ENCODE data around the gene KIF26B.
"Not testable (repeated sequence)": the region's sequence is repeated elsewhere in the genome, so short reads cannot be mapped to it uniquely, and the experiment has no call there.

The KIF26B gene

GRCh38 chr1:245306628-245307410, 152.0 kb downstream of the KIF26B start:
- in situ Hi-C loops (cut with MboI; ENCODE audit: low sequenced_read_pairs): no loop called here

DNA sequence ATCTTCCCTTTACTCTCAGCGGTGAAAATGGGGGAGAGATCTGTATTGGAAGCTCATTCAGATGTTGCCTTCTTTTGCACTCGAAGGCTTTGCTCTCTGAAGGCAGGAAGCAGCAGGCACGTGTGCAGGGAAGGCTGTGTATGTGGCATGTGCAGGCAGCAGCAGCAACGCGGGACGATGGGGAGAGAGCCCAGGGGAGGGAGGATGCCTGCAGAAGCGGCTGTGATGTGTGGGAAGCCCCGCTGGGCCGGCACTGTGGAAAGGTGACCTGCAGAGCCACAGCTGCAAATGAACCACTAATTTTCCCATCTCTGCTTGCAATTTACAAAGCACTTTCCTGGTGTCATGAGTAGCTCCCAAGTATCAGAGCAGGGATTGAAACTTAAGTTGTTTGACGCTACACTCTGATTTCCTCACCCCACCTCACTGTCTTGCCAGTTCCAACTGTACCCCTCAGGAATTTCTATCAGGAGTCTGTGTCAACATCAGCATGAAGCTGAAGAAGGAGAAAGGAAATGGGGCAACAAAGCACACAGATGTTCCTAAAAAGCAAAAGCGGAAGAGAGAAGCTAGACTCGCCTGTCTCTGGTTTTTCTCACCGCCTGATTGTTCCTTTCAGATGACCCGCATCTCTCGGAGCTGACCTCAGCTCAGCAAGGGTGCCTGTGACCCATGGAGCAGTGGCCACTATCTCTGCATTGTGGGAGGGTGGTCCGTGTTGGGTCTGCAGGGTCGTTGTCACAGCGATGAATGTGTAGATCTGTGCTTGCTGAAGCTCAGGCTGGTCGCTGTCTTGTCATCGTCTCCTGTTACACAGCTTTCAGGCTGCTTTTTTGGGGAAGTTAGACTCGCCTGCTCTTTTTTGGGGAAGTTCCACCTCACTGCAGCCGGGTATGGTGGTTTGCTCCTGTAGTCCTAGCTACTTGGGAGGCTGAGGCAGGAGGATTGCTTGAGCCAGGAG, 156.1 kb downstream of the KIF26B start:
- in situ Hi-C loops (cut with MboI; ENCODE audit: low sequenced_read_pairs): no loop called here

DNA sequence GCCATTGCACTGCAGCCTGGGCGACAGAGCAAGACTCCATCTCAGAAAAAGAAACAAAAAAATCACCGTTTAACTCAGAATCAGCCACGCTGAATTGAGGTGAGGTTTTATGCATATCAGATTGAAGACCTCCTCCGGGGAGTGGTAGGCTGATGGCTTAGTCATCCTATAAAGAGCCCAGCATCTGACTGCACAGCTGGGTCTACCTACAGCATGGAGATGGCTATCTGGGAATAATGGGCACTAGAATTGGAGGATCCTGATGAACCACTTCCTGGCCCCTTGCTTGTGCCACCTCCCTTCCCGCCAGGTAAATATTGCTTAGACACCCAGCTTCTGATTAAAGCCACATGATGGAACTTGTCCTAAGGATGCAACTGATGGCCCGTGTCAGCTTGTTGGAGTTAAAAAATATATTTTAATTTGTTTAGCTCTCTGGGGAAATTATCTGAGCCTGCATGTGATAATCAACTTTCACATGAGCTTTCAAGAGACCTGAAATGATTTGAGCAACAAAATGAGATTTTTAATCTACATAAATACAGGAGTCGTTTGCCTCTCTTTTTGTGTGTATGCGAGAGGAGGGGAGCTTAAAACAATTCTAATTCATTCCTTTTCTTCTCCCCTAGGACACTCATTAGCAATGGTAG, 157.2 kb downstream of the KIF26B start:
- in situ Hi-C loops (cut with MboI; ENCODE audit: low sequenced_read_pairs): no loop called here

- in situ Hi-C loops (cut with MboI; ENCODE audit: low sequenced_read_pairs): no loop called here
Measured at GRCh38 chr1:245313576-245313975, 158.8 kb downstream of the KIF26B start.

DNA sequence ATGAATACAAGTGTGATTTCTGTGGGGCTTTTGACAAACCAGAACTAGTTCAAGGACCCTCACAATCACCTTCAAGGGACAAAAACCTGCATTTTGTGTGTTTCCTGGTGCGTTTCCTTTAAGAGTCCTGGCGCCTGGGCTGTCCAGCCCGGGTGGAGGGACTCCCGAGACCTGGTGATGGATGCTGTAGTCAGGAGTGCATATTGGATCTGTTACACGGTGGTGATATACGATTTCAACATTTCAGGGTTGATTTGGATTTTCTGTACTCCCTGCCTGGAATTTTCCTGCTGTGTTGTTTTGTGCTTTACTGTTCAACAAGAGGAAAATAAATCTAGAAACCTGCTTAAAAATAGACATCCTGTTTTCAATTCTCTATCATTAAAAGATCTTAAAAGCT, 162.0 kb downstream of the KIF26B start:
- in situ Hi-C loops (cut with MboI; ENCODE audit: low sequenced_read_pairs): no loop called here

DNA sequence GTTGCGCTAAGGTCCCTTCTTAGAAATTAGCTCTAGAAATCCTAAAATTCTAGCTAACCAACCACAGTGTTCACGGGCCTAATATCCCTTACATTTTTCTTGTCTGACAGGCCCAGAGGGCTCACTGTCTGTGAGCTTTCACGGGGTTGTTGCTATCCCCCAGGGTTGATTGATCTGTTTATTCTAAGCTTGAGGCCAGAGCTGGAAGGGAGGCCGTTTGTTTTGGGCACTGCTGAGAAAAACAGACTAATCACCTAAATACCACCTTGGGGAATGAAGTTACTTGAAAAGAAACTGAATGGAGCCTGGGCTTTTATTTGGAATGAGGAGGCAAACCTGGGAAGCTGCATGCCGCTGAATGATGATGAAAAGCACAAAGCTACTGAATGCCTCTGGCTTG, 162.4 kb downstream of the KIF26B start:
- in situ Hi-C loops (cut with MboI; ENCODE audit: low sequenced_read_pairs): no loop called here

DNA sequence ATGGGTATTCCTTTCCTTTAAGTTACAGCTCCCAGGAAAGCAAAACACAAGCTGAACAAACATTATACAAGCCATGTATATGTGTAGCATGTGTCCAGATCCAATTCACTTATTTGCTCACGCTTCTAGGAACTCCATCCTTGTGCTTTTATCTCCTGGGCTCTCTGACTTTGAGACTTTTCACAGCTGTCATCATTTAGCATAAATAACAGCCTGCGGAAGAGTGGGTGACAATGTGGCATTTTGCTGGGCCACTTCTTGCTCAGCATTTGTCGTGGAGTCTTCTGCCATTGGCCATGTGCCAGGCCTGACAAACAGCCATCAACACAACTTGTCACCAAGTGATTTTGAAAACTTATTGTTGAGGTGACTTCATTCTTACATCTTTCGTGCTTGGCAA, 164.3 kb downstream of the KIF26B start:
- in situ Hi-C loops (cut with MboI; ENCODE audit: low sequenced_read_pairs): no loop called here

GRCh38 chr1:245322673-245323072, 167.9 kb downstream of the KIF26B start:
- in situ Hi-C loops (cut with MboI; ENCODE audit: low sequenced_read_pairs): no loop called here

DNA sequence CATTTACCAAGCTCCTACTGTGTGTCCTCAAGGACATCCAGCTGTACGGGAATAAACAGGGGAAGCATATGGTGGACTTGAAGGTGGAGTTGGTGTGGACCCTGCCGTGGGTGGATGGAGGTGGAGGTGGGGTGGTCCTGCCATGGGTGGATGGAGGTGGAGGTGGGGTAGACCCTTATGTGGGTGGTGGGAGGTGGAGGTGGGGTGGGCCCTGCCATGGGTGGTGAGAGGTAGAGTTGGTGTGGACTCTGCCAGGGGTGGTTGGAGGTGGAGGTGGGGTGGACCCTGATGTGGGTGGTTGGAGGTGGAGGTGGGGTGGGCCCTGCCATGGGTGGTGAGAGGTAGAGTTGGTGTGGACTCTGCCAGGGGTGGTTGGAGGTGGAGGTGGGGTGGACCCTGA, 169.0 kb downstream of the KIF26B start:
- in situ Hi-C loops (cut with MboI; ENCODE audit: low sequenced_read_pairs): not testable (repeated sequence)

DNA sequence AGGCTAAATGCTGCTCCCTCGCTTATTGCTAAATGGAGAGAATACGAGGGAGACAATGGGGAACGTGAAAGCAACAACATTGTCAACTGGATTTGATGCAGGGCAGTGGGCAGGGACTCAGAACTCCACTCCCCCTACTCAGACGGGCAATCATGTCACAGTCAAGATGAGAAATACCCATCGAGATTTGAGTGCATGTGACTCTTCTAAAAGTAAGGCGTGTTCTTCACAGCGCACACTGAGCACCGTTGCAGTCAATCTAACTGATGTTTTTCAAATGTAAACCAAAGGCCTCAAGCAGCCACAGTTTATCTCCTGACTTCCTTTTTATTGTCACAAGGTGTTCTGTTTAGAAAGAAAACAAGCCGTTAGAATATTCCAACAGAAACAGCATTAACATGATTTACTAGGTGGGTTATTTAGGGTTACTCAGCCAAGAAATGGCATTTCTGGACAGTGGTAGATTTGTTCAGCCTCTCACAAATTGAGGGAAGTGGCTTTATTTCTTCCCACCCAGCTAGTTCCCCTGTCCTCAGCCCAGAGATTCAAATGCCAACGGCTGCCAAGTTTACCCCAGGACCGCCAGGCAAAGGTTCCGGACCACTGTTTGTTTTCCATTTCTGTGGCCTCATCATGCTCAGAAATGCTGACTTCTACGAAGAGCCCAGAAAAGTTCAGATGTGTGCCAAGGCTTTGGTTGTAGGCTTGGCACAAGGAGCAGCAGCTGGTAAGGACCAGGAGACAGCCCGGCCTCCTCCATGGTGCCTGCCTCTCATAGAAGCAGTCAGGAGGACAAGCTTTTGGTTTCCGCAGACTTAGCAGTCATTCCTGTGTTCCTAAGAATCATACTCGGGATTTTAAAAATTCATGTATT, 171.4 kb downstream of the KIF26B start:
- in situ Hi-C loops (cut with MboI; ENCODE audit: low sequenced_read_pairs): no loop called here

DNA sequence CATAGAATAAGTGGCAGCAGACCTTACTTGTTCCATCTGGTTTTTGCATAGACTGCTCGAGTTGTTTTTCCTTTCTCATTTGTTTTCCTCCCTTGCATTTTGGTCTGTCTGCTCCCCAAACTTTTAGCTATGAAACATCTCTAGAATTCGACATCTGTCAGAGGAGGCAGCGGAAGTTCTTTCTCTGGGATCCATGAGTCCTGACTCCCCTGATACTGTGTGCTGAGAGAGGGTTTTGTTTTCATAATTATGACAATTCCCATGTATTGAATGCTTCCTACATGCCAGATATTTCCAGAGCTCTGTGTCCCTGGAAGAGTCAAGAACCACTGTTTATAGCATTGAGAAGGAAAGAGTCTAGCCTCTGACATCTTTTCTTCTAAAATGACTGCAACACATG, 172.6 kb downstream of the KIF26B start:
- in situ Hi-C loops (cut with MboI; ENCODE audit: low sequenced_read_pairs): no loop called here

- in situ Hi-C loops (cut with MboI; ENCODE audit: low sequenced_read_pairs): no loop called here
Measured at GRCh38 chr1:245327842-245328241, 173.1 kb downstream of the KIF26B start.

- in situ Hi-C loops (cut with MboI; ENCODE audit: low sequenced_read_pairs): no loop called here
Measured at GRCh38 chr1:245330951-245331350, 176.2 kb downstream of the KIF26B start.

GRCh38 chr1:245332085-245332484, 177.3 kb downstream of the KIF26B start:
- in situ Hi-C loops (cut with MboI; ENCODE audit: low sequenced_read_pairs): no loop called here

DNA sequence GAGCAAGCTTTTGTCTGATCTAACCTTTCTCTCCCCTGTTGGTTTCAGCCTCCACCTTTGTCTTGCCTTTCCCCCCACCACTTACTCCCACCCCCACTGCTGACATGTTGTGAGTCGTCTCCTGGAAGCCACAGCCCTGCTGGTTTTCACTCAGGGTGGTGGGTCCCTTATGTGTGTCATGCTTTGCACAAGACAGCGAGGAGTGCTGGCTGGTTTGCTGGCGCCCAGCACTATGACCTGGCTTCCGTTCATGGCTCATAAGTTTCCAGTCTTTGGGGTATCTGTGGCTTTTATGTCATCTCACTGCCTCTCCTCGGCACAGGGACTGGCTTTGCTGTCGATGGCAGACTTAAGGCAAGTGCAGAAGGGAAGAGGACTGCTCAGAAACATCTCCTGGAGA, 177.7 kb downstream of the KIF26B start:
- in situ Hi-C loops (cut with MboI; ENCODE audit: low sequenced_read_pairs): no loop called here

DNA sequence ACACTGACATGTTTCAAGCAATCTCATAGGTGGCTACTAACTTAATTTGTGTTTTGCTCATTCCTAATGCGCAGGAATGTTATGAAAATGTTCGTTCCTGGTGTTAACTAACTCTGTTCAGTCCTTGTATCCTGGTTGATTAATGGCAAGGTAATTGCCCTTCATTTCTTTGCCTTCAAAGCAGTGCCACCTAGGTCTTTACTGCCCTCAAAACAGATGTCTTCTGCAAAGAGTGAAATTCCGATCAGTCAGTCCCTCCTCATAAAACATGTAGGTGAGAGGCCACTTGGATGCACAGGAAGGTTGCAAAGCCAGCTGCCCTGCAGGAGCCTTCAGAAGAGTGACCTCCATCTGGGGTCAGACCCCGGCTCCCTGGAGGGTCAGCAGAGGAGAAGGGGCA, 179.4 kb downstream of the KIF26B start:
- in situ Hi-C loops (cut with MboI; ENCODE audit: low sequenced_read_pairs): no loop called here

DNA sequence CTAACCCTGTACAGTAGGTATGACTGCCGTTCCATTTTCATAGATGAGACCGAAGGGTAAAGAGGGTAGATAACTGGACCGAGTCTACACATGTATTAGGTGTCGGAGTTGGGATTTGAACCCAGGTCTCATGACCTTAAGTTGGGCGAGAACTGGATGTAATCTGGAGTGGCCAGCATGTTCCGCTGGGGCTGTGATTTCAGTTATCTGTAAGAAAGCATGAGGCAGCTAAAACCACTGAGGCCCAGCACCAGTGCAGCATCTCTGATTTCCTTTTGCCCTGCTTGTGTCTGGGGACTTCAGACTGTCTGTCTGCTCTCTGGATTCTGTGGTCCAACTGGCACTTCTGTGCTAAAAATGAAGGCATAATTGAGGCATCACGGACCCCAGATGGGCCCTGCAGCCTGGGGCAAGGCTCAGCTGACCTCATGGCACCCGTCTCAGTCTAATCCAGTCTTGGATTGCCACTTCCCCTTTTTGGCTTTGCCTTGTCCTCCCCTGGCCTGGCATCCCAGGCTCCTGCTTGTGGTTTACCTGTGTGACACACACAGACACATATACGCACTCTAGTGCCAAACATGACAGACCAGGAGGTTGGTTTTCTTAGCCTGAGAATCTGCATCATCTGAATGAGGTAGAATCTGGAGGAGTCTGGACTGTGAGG, 180.2 kb downstream of the KIF26B start:
- in situ Hi-C loops (cut with MboI; ENCODE audit: low sequenced_read_pairs): no loop called here

DNA sequence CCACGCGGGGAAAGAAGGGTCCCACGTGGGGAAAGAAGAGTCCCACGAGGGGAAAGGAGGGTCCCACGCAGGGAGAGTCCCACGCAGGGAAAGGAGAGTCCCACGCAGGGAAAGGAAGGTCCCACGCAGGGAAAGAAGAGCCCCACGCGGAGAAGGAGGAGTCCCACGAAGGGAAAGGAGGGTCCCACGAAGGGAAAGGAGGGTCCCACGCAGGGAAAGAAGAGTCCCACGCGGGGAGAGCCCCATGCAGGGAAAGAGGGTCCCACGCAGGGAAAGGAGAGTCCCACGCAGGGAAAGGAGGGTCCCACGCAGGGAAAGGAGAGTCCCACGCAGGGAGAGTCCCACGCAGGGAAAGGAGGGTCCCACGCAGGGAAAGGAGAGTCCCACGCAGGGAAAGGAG, 180.9 kb downstream of the KIF26B start:
- in situ Hi-C loops (cut with MboI; ENCODE audit: low sequenced_read_pairs): not testable (repeated sequence)

- in situ Hi-C loops (cut with MboI; ENCODE audit: low sequenced_read_pairs): no loop called here
Measured at GRCh38 chr1:245336149-245336983, 181.6 kb downstream of the KIF26B start.

All from HL-60/S4 treated with retinoic acid at 250 ng/mL for 4 days and 3 days (cell line).